GM21390 (cell line): ENCODE measurements around the gene TIMM13.

Experiments
- ATAC-seq: cut with Tn5 transposase; IDR thresholded peaks from one replicate; pipeline ENCODE4 v1.9.1; 2021; ENCODE audit not compliant: unreplicated experiment

TIMM13 gene

DNA sequence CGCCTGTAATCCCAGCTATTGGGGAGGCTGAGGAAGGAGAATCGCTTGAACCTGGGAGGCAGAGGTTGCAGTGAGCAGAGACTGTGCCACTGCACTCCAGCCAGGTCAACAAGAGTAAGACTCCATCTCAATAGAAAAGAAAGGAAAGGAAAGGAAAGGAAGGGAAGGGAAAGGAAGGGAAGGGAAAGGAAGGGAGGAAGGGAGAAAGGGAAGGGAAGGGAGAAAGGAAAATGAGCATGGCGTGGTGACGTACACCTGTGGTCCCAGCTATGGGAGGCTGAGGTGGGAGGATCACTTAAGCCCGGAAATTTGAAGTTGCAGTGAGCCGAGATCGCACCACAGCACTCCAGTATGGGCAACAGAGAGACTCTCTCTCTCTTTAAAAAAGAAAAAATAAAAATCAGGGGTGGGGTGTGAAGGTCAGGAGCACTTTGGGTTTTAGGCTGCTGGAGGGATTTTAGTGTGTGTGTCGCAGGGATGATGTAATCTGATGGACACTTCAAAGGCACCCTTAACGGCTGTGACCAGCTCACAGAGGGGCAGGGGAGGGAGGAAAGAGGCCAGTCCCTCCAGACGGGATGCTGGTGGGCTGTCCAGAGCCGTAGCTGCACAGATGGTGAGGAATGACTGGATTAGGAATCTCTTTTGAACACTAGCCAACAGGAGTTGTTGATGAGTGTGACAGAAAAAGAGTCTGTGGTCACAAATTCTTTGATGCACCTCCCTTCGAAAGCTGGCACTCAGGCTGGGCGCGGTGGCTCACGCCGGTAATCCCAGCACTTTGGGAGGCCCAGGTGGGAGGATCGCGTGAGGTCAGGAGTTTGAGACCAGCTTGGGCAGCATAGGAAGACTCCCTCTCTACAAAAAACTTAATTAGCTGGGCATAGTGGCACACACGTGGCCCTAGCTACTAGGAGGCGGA is 39.8 kb downstream of the TIMM13 start:
- ATAC-seq: no peak

DNA sequence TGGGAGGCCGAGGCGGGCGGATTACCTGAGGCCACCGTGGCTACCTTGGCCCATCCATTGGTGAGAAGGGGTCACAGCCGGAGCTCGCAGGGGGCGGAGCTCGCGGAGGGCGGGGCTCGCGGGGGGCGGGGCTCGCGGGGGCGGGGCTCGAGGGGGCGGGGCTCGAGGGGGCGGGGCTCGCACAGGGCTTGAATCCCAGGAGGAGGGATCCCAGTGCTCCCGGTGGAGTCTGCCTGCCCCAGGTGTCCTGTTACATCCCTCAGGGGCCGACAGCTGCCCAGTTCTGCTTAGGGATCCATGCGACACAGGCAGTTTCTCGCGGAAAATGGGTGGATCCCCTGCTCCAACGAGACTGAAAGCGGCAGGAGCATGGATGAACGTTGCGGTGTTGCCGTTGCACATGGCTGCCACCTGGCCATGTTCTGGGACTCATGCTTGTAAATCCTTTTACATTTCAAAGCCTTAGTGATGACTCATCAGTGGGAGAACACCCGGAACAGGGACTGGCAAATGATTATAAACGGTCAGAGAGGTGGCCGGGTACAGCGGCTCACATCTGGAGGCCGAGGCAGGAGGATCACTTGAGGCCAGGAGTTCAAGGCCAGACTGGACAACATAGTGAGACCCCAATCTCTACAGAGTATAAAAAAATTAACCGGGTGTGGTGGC is 42.2 kb downstream of the TIMM13 start:
- ATAC-seq: no peak

DNA sequence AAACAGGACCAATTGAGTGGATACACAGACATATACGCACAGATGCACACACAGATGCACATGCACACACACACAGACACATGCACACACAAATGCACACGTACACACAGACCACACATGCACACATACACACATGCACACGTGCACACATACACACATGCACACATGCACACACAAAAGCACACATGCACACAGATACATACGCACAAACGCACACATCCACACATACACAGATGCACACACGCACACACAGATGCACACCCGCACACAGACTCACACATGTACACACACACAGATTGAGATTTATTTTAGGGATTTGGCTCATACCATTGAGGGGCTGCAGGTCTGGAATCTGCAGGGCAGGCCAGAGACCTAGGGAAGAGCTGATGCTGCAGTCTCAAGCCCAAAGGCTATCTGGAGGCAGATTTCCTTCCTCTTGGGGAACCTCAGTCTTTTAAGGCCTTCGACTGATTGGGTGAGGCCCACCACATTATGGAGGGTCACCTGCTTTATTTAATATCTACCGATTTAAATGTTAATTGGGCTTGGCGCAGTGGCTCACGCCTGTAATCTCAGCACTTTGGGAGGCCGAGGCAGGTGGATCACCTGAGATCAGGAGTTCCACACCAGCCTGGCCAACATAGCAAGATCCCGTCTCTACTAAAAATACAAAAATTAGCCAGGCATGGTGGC is 44.7 kb downstream of the TIMM13 start:
- ATAC-seq: no peak

DNA sequence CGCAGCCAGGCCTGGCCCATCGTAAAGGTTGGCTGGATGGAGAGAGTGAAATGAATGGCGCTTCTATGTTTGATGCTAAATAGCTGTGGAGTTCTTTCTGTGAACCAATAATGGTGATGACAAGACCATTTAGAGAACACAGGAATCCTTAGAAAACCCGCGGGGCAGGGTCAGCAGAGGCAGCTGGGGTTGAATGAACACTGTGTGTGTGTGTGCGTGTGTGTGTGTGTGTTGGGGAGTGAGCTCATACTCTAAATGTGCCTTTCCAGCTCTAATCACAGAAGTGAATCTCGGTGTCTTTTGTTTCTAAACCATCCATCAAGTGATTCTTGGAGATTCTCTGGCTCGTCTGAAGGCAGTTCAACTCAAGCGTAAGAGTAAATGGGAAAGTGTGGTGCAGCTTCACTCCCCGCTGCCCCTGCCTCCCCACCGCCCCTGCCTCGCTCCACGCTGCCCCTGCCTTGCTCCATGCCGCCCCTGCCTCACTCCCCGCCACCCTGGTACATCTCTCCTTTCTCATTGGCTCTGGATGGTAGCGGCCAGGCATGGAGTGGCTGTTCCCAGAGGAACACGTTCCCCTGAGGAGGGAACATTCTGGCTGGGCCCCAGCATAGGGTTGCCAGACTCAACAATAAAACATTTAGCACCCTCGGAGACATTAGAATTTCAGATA is 46.1 kb downstream of the TIMM13 start:
- no peak for ATAC-seq

DNA sequence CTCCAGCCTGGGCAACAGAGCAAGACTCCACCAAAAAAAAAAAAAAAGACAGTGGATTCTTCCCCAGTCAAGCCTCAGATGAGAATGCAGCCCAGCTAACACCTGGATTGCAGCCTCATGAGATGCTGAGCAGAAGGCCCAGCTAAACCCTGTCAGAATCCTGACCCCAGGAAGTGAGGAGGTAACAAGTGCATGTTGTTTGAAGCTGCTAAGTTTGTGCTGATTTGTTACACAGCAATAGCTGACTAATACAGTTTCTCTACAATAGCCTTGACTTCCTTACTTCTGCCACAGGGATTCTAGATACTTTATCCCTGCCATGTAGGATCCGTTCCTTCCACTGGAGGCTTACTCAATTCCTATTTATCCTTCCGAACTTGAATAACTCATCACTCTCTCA is 46.8 kb downstream of the TIMM13 start:
- no peak for ATAC-seq

DNA sequence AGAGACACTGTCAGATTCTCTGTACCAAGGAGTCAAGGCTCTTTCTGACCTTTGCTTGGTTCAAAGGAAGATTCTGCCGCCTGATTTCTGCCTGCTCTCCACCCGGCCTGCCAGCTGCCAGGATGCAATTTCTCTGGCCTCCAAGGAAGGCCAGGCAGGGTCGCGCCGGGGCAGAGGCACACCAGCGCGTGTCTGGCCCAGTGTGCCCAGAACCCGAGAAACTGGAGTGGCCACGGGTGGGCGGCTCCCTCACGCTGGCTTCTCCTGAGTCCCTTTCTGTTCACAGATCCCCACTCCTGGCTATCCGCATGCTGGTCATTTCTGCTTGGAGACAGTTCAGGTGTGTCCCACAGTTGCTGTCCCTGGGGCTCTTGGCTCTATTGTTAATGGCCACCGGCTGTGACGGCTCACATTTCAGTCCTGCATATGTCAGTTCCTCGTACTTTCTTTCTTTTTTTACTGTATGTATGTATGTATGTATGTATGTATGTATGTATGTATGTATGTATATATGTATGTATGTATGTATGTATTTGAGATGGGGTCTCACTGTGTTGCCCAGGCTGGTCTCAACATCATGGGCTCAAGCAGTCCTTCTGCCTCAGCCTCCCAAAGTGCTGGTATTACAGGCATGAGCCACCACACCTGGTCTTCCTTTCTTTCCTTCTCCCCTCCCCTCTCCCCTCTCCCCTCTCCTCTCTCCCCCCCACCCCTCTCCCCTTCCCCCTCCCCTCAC is 50.4 kb downstream of the TIMM13 start:
- no peak for ATAC-seq
